ENCODE measurements around the gene SEMA5A.

DNA sequence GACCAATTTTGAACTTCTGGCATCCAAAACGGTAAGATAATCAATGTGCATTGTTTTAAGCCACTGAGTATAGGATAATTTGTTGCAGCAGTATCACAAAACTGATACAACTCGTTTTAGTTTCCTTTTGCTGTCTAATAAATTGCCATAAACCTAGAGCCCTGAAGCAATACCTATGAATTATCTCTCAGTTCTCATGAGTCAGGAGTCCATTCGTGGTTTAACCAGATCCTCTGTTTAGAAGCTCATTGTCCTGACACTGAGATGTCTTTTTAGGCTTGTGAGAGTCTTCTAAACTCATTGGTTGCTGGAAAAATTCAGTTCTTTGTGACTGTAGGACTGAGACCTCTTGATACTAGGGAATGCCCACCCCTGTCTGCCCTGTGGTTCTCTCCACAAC lies 262.9 kb downstream of the SEMA5A start:
- TF ChIP-seq, protein P1, sequence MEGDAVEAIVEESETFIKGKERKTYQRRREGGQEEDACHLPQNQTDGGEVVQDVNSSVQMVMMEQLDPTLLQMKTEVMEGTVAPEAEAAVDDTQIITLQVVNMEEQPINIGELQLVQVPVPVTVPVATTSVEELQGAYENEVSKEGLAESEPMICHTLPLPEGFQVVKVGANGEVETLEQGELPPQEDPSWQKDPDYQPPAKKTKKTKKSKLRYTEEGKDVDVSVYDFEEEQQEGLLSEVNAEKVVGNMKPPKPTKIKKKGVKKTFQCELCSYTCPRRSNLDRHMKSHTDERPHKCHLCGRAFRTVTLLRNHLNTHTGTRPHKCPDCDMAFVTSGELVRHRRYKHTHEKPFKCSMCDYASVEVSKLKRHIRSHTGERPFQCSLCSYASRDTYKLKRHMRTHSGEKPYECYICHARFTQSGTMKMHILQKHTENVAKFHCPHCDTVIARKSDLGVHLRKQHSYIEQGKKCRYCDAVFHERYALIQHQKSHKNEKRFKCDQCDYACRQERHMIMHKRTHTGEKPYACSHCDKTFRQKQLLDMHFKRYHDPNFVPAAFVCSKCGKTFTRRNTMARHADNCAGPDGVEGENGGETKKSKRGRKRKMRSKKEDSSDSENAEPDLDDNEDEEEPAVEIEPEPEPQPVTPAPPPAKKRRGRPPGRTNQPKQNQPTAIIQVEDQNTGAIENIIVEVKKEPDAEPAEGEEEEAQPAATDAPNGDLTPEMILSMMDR (IDR thresholded peaks at IDR 0.05): no peak
- TF ChIP-seq EZH2 (IDR thresholded peaks at IDR 0.05; ENCODE audit: borderline replicate concordance, insufficient read depth, low read depth, low read length, poor library complexity, severe bottlenecking): no peak

All from B cell (primary cell).